Panc1 (cell line): ENCODE data around the gene PDGFA. TPM values are rescaled to one million over a fixed set of nuclear protein-coding genes. Genes with fewer than 3 reads are reported as not detected.

ENCODE experiments used
- ATAC-seq: fragments of 200-7000 bp; cut with Tn5 transposase; 2 replicates; pipeline ENCODE4 v1.9.1; 2020; ENCODE audit warnings: mild to moderate bottlenecking, moderate library complexity
- BruUV-seq: library from RNA; stranded (reverse); fragments of 400-500 nt; replicated peaks from 2 replicates; lab custom pipeline; 2021; lab: Mats Ljungman, UMichigan
- CTCF ChIA-PET: fragments of 300-600 bp; sonication (Branson Sonifier 250); formaldehyde crosslinking; loops from one replicate; lab custom pipeline; 2022; ENCODE audit warnings: antibody characterized with exemption; lab: Charles Lee
- POLR2A ChIA-PET: fragments of 300-600 bp; sonication (Branson Sonifier 250); formaldehyde crosslinking; loops from one replicate; lab custom pipeline; 2022; ENCODE audit warnings: antibody characterized with exemption; lab: Charles Lee
- DNase-seq: peaks from one replicate; pipeline ENCODE4 v3.0.0-alpha.2; 2010; ENCODE audit warnings: low read depth, low spot score
- H3K27ac ChIP-seq: 2 replicates; pipeline ENCODE4 v1.5.1; 2011; ENCODE audit warnings: mild to moderate bottlenecking, low read length, inconsistent platforms
- H3K27me3 ChIP-seq: fragments of 200-500 bp; sonication (Bioruptor generic); 2 replicates; pipeline ENCODE4 v1.6.0; 2014; ENCODE audit warnings: low read length, inconsistent platforms; ENCODE audit not compliant: control insufficient read depth, insufficient read depth
- H3K36me3 ChIP-seq: fragments of 200-500 bp; sonication (Bioruptor generic); 2 replicates; pipeline ENCODE4 v1.5.1; 2014; ENCODE audit warnings: inconsistent platforms, mild to moderate bottlenecking, low read length, moderate library complexity; ENCODE audit not compliant: control insufficient read depth, insufficient read depth
- H3K4me1 ChIP-seq: 2 replicates; pipeline ENCODE4 v1.5.1; 2011; ENCODE audit warnings: inconsistent platforms, mild to moderate bottlenecking, low read length, moderate library complexity; ENCODE audit not compliant: control insufficient read depth, insufficient read depth
- H3K4me3 ChIP-seq, 2 experiments: 2 replicates each; pipeline ENCODE4 v1.5.1; 2011 to 2012; ENCODE audit warnings: low read depth in 2 of 2, low read length in 2 of 2, mild to moderate bottlenecking in 2 of 2, inconsistent platforms in 1 of 2, moderate library complexity in 1 of 2
- H3K9me3 ChIP-seq: fragments of 200-500 bp; sonication (Bioruptor generic); 2 replicates; pipeline ENCODE4 v1.5.1; 2014; ENCODE audit warnings: low read depth, mild to moderate bottlenecking, inconsistent platforms, low read length, moderate library complexity; ENCODE audit not compliant: control insufficient read depth, insufficient read depth
- CTCF ChIP-seq: fragments of 450-650 bp; IDR thresholded peaks from 2 replicates; pipeline ENCODE4 v1.5.1; 2017; ENCODE audit warnings: mild to moderate bottlenecking
- POLR2AphosphoS5 ChIP-seq: IDR thresholded peaks from 2 replicates; pipeline ENCODE4 v1.6.1; 2012; ENCODE audit warnings: mild to moderate bottlenecking, low read depth, low read length, moderate library complexity
- REST ChIP-seq, 2 experiments: IDR thresholded peaks; 2 replicates each; pipeline ENCODE4 v1.6.1; 2011 to 2012; ENCODE audit warnings: low read depth in 2 of 2, control low read depth in 1 of 2, low read length in 1 of 2, mild to moderate bottlenecking in 1 of 2, moderate library complexity in 1 of 2; ENCODE audit not compliant: insufficient read depth in 1 of 2
- SIN3A ChIP-seq: IDR thresholded peaks from 2 replicates; pipeline ENCODE4 v1.6.1; 2012; ENCODE audit warnings: low read depth, mild to moderate bottlenecking, low read length, moderate library complexity, borderline replicate concordance; ENCODE audit not compliant: insufficient read depth
- TCF7L2 ChIP-seq: IDR thresholded peaks from 2 replicates; pipeline ENCODE4 v1.6.1; 2011; ENCODE audit warnings: mild to moderate bottlenecking, low read depth, low read length, inconsistent platforms
- in situ Hi-C: cut with HindIII; loops from 2 replicates; pipeline ENCODE4 v1.10.0; 2016; ENCODE audit warnings: low sequenced_read_pairs, low pct_unique_long_range_greater_than_20kb
- intact Hi-C: fragments of 100-400 bp; cut with micrococcal nuclease; formaldehyde crosslinking; loops from one replicate; pipeline ENCODE4 v1.10.0; 2022; ENCODE audit not compliant: unreplicated experiment
- total RNA-seq: library from RNA; stranded (reverse); gene quantifications from one replicate; pipeline ENCODE4 v1.2.1, GENCODE V29; 2021; ENCODE audit not compliant: unreplicated experiment

Gene PDGFA
- total RNA-seq, 1 experiment from 2014 or later, result 18.5 TPM

GRCh38 chr7:525740-526139 lies 6.1 kb upstream of the PDGFA start:
- Histone ChIP-seq H3K27ac (no peak overlapping the region), H3K4me1 (peaks cover 18% of the 10 kb centered on the region), H3K27me3 (no peaks in the 10 kb centered on the region; the same call in 1 of the 2 replicates), H3K9me3 (no peaks in the 10 kb centered on the region), H3K4me3 (no peak overlapping the region), H3K36me3 (no peaks in the 10 kb centered on the region)
- POLR2A ChIA-PET, result no interaction called here
- no TSS peak for BruUV-seq
- CTCF ChIA-PET, result no interaction called here
- TF ChIP-seq POLR2AphosphoS5 (no peak), CTCF (no peak), TCF7L2 (no peak), SIN3A (no peak), REST (IDR thresholded peaks at IDR 0.05; ENCODE audit: insufficient read depth in 1 of 2, low read depth in 2 of 2, low read length in 1 of 2) (no peak)
- DNase-seq, result no peak
- intact Hi-C loops, result loop anchor here (10.0 kb wide), 1 partner anchor 109 kb away; no protein-coding TSS in a partner anchor
- ATAC-seq, result no peak
- in situ Hi-C loops, result no loop called here

- ATAC-seq, result no peak
- intact Hi-C loops (loop anchor here (5.0 to 10.0 kb wide), 2 partner anchors 110 to 197 kb away; no protein-coding TSS in a partner anchor), in situ Hi-C loops (no loop called here)
- H3K27ac ChIP-seq, result no peak overlapping the region
- CTCF ChIA-PET, result no interaction called here
- DNase-seq, result no peak
- H3K4me1 ChIP-seq, result peaks cover 19% of the 10 kb centered on the region
- BruUV-seq, result no TSS peak
- H3K4me3 ChIP-seq, result no peak overlapping the region
- no peak for TF ChIP-seq REST (IDR thresholded peaks at IDR 0.05; ENCODE audit: insufficient read depth in 1 of 2, low read depth in 2 of 2, low read length in 1 of 2)
- no peak for TF ChIP-seq CTCF
- TF ChIP-seq POLR2AphosphoS5, result no peak
- TF ChIP-seq SIN3A, result no peak
- no peak for TF ChIP-seq TCF7L2
- POLR2A ChIA-PET, result no interaction called here
- no peaks in the 10 kb centered on the region for H3K9me3 ChIP-seq
- H3K36me3 ChIP-seq, result no peaks in the 10 kb centered on the region
- no peaks in the 10 kb centered on the region; the same call in 1 of the 2 replicates for H3K27me3 ChIP-seq
Measured at GRCh38 chr7:524800-525199, 5.2 kb upstream of the PDGFA start.
